GM19455 (cell line): ENCODE data around the gene VAMP8.
"Not testable (repeated sequence)": the region's sequence is repeated elsewhere in the genome, so short reads cannot be mapped to it uniquely, and the experiment has no call there.

Experiments used
- ATAC-seq: cut with Tn5 transposase; IDR thresholded peaks from one replicate; pipeline ENCODE4 v1.9.1; 2021; ENCODE audit not compliant: unreplicated experiment

The VAMP8 gene

DNA sequence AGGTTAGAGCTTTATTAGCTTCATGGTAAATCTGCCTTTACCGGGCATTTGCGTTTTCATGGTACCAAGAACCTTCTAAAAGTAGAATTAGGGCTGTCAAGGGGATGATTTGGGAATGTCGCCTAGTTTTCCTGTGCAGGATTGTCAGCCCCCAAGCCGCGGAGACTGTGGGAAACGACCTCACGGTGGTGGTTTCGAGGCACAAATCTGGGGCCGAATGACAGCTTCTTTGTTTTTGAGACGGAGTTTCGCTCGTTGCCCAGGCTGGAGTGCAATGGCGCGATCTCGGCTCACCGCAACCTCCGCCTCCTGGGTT is 38.0 kb downstream of the VAMP8 start:
- ATAC-seq: no peak

- not testable (repeated sequence) for ATAC-seq
Observed at GRCh38 chr2:85617723-85618122, 40.3 kb downstream of the VAMP8 start.

DNA sequence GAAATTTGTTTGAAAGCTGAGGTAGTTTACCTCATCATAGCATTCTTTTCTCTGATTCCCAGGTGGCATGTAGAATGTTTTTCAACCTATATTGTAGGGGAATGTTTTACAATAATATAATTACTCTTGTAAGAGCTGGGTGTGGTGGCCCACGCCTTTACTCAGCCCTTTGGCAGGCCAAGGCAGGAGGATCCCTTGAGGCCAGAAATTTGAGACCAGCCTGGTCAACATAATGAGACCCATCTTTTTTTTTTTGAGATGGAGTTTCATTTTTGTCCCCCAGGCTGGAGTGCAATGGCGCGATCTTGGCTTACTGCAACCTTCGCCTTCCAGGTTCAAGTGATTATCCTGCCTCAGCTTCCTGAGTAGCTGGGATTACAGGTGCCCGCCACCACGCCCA is 42.2 kb downstream of the VAMP8 start:
- ATAC-seq: no peak

GRCh38 chr2:85621338-85621737 is 44.0 kb downstream of the VAMP8 start:
- no peak for ATAC-seq

DNA sequence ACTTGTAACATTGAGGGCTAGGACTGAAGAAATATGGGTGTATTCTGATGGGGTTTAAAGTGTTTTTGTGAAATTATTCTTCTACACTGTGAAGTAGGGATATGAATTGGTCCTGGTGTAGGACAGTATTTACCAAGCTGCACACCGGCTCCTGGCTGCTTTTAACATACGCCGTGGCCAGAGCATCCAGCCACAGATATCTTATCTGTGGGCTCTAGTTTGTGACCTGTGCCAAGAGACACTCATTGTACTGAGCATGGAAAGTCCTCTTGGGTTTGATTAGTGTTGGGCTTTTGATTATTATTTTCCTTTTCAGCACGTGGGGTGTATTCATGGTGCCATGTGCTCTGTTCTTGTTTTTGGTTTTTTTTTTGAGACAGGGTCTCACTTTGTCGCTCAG is 46.6 kb downstream of the VAMP8 start:
- no peak for ATAC-seq

GRCh38 chr2:85628658-85629057 is 51.3 kb downstream of the VAMP8 start:
- no peak for ATAC-seq

- ATAC-seq: no peak
Observed at GRCh38 chr2:85631316-85631715, 53.9 kb downstream of the VAMP8 start.
